ENCODE results near the gene ADORA3. TPM values are rescaled to one million over a fixed set of nuclear protein-coding genes. Genes with fewer than 3 reads are reported as not detected.

Gene ADORA3
- total and polyA plus RNA-seq, 12 donors = 2.3 to 51.0 (median 18.7) TPM

- 39 to 47% (median 42%) methylated on average over 7 to 13 of the region's 13 CpGs for WGBS, 4 donors
- intact Hi-C loops (cut with DNase I) = loop anchor here in 1 of 2 donors (10.0 kb wide), 1 partner anchor 139 kb away; no protein-coding TSS in a partner anchor
Measured at GRCh38 chr1:111516005-111516535, 12.6 kb upstream of the ADORA3 start.

GRCh38 chr1:111515291-111516004, 12.0 kb upstream of the ADORA3 start:
- intact Hi-C loops (cut with DNase I) = loop anchor here in 1 of 2 donors (10.0 kb wide), 1 partner anchor 139 kb away; no protein-coding TSS in a partner anchor
- peak; percentile 49 to 81 (median 60) for DNase-seq
- TF ChIP-seq CTCF (IDR thresholded peaks at IDR 0.05) (no peak), POLR2A (IDR thresholded peaks at IDR 0.05) (no peak)
- no peaks in the 10 kb centered on the region for H3K9me3 ChIP-seq (replicated peaks in 1 of 3)
- 39 to 77% (median 51%) methylated on average over 7 to 40 of the region's 40 CpGs for WGBS, 4 donors
- peaks cover 7 to 20% of the 10 kb centered on the region in 2 donors for H3K4me1 ChIP-seq (replicated peaks in 1 of 2)
- peak overlapping the region in 4 of 5 donors; percentile 34 to 92 (median 68) for H3K27ac ChIP-seq
- H3K27me3 ChIP-seq = no peaks in the 10 kb centered on the region
- H3K36me3 ChIP-seq (replicated peaks in 1 of 2) = no peaks in the 10 kb centered on the region
- H3K4me3 ChIP-seq = peak overlapping the region in 1 of 4 donors; percentile 47

More at GRCh38 chr1:111516005-111516535, 12.6 kb upstream of the ADORA3 start:
- peaks cover 7 to 19% of the 10 kb centered on the region in 2 donors for H3K4me1 ChIP-seq (replicated peaks in 1 of 2)
- H3K27me3 ChIP-seq = no peaks in the 10 kb centered on the region
- TF ChIP-seq CTCF (IDR thresholded peaks at IDR 0.05) (peak in 4 of 6 experiments; percentile 15 to 33 (median 26)), POLR2A (IDR thresholded peaks at IDR 0.05) (no peak)
- peak overlapping the region in 4 of 5 donors; percentile 34 to 92 (median 68) for H3K27ac ChIP-seq
- peak overlapping the region in 1 of 4 donors; percentile 47 for H3K4me3 ChIP-seq
- DNase-seq = peak; percentile 36 to 85 (median 59)
- H3K36me3 ChIP-seq (replicated peaks in 1 of 2) = no peaks in the 10 kb centered on the region
- H3K9me3 ChIP-seq (replicated peaks in 1 of 3) = no peaks in the 10 kb centered on the region

- peak in 5 of 7 donors; percentile 41 to 69 (median 51) for DNase-seq
- intact Hi-C loops (cut with DNase I) = loop anchor here in 1 of 2 donors (10.0 kb wide), 1 partner anchor 141 kb away; no protein-coding TSS in a partner anchor
- Histone ChIP-seq H3K4me1 (replicated peaks in 1 of 2) (peaks cover 21 to 39% of the 10 kb centered on the region in 2 donors), H3K27ac (peak overlapping the region in 1 of 5 donors; percentile 30), H3K9me3 (replicated peaks in 1 of 3) (no peaks in the 10 kb centered on the region), H3K27me3 (no peaks in the 10 kb centered on the region), H3K4me3 (no peak overlapping the region), H3K36me3 (replicated peaks in 1 of 2) (no peaks in the 10 kb centered on the region)
- no peak for TF ChIP-seq CTCF (IDR thresholded peaks at IDR 0.05)
- no peak for TF ChIP-seq POLR2A (IDR thresholded peaks at IDR 0.05)
- WGBS, 4 donors = 38 to 51% (median 44%) methylated on average over 8 of the region's 8 CpGs
Measured at GRCh38 chr1:111513410-111514020, 10.1 kb upstream of the ADORA3 start.

GRCh38 chr1:111512931-111513330, 9.5 kb upstream of the ADORA3 start:
- no peaks in the 10 kb centered on the region for H3K27me3 ChIP-seq
- H3K27ac ChIP-seq = peak overlapping the region in 1 of 5 donors; percentile 19
- TF ChIP-seq POLR2A (IDR thresholded peaks at IDR 0.05) = no peak
- TF ChIP-seq CTCF (IDR thresholded peaks at IDR 0.05) = no peak
- no peaks in the 10 kb centered on the region for H3K36me3 ChIP-seq (replicated peaks in 1 of 2)
- WGBS, 4 donors = 68 to 94% (median 77%) methylated on average over 3 of the region's 3 CpGs
- no peak overlapping the region for H3K4me3 ChIP-seq
- no peaks in the 10 kb centered on the region for H3K9me3 ChIP-seq (replicated peaks in 1 of 3)
- intact Hi-C loops (cut with DNase I) = loop anchor here in 1 of 2 donors (10.0 kb wide), 1 partner anchor 142 kb away; no protein-coding TSS in a partner anchor
- no peak for DNase-seq
- H3K4me1 ChIP-seq (replicated peaks in 1 of 2) = peaks cover 26 to 44% of the 10 kb centered on the region in 2 donors
